ENCODE data around the gene CAMK2A.
A peak's percentile ranks its signal among the peaks of the same experiment; 100 is the strongest.

The CAMK2A gene

GRCh38 chr5:150210644-150211043, 78.9 kb downstream of the CAMK2A start:
- H3K4me3 ChIP-seq (replicated peaks; ENCODE audit: low read depth, low read length): no peak overlapping the region
- TF ChIP-seq CTCF (IDR thresholded peaks at IDR 0.05; ENCODE audit: low read length, missing control alignments): no peak
- DNase-seq (ENCODE audit: low read depth): no peak

GRCh38 chr5:150209099-150209635, 80.4 kb downstream of the CAMK2A start:
- DNase-seq (ENCODE audit: low read depth): peak; percentile 23
- H3K4me3 ChIP-seq (replicated peaks; ENCODE audit: low read depth, low read length): no peak overlapping the region
- TF ChIP-seq CTCF (IDR thresholded peaks at IDR 0.05; ENCODE audit: low read length, missing control alignments): no peak

GRCh38 chr5:150208187-150209098, 81.1 kb downstream of the CAMK2A start:
- TF ChIP-seq CTCF (IDR thresholded peaks at IDR 0.05; ENCODE audit: low read length, missing control alignments): no peak
- H3K4me3 ChIP-seq (replicated peaks; ENCODE audit: low read depth, low read length): no peak overlapping the region
- peak; percentile 10 for DNase-seq (ENCODE audit: low read depth)

GRCh38 chr5:150206779-150207115, 82.8 kb downstream of the CAMK2A start:
- H3K4me3 ChIP-seq (replicated peaks; ENCODE audit: low read depth, low read length): no peak overlapping the region
- TF ChIP-seq CTCF (IDR thresholded peaks at IDR 0.05; ENCODE audit: low read length, missing control alignments): no peak
- DNase-seq (ENCODE audit: low read depth): no peak

GRCh38 chr5:150206098-150206778, 83.3 kb downstream of the CAMK2A start:
- no peak for TF ChIP-seq CTCF (IDR thresholded peaks at IDR 0.05; ENCODE audit: low read length, missing control alignments)
- no peak overlapping the region for H3K4me3 ChIP-seq (replicated peaks; ENCODE audit: low read depth, low read length)
- no peak for DNase-seq (ENCODE audit: low read depth)

- no peak for DNase-seq (ENCODE audit: low read depth)
- no peak overlapping the region for H3K4me3 ChIP-seq (replicated peaks; ENCODE audit: low read depth, low read length)
- no peak for TF ChIP-seq CTCF (IDR thresholded peaks at IDR 0.05; ENCODE audit: low read length, missing control alignments)
Measured at GRCh38 chr5:150204590-150204960, 85.0 kb downstream of the CAMK2A start.
